Right lobe of liver (tissue), 4 donors: ENCODE data around the gene KCNK16.

Experiments
- CTCF ChIP-seq, 4 donors: fragments of 200-600 bp in 3 of 4; fragments of 450-650 bp in 1 of 4; IDR thresholded peaks; one replicate each; pipeline versions ENCODE4 v1.5.1 to v1.8.0; 2016 to 2022; ENCODE audit warnings: antibody characterized with exemption in 4 of 4, mild to moderate bottlenecking in 2 of 4
- POLR2A ChIP-seq: fragments of 450-650 bp; IDR thresholded peaks from one replicate; pipeline ENCODE4 v1.6.1; 2017; ENCODE audit warnings: antibody characterized with exemption, mild to moderate bottlenecking
- donor health status: DM: no; HTN: no; CAD: no.
- donor health status: DM: no; HTN: no; CAD: no.
- donor health status: DM: no; HTN: yes; CAD: no.

DNA sequence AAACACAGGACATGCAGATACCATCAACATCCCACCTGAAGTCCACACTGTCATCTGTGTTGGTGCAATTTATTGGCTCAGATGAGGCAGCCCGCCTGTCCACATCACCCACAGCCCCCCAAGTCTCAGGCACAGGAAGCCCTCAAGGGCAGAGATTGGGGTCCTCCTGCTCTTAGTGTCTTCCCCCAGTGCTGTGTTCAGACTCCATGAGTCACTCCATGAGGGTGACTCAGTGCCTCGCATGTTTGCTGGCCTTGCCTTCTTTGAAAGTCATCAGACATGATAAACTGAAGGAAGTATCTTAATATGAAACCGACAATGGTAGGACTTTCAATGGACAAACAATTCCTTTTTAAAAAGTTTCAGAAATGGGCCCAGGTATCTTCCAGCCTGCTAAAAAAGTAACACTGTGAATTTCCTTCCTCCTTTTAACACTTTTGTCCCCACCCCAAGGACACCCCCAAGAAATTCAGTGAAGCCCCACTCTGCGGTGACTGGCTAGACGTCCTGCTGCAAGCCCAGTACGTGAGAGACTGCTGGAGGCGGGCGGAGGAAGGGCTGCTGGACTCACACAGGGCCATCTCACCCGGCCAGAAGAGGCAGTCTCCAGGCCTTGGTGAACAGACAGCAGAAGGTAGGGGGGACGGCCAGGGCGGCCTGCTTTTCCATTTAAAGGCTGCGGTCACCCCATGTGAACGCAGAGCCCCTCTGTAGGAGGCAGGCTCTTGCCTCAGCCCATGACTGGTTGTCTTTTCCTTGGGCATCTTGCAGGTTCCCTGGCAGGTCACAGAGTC is 43.0 kb upstream of the KCNK16 start:
- TF ChIP-seq CTCF (IDR thresholded peaks at IDR 0.05), result no peak
- TF ChIP-seq POLR2A, result no peak
